Keratinocyte (primary cell): ENCODE results near the gene ATE1. TPM values are rescaled to one million over a fixed set of nuclear protein-coding genes. Genes with fewer than 3 reads are reported as not detected.

ENCODE experiments used
- DNase-seq: peaks from one replicate; pipeline ENCODE4 v3.0.0-alpha.2; 2011; ENCODE audit warnings: low read depth, missing footprints, low spot score
- FAIRE-seq: peaks from 2 replicates; lab custom pipeline; 2011; peaks lifted over from hg19 to GRCh38; lab: Jason Lieb, UNC
- H2AFZ ChIP-seq: 2 replicates; pipeline ENCODE4 v1.6.0; 2012; ENCODE audit warnings: low read length, control low read depth, inconsistent platforms; ENCODE audit not compliant: control insufficient read depth
- H3K27ac ChIP-seq: 2 replicates; pipeline ENCODE4 v1.5.1; 2011; ENCODE audit warnings: low read length; ENCODE audit not compliant: control insufficient read depth, insufficient read depth
- H3K27me3 ChIP-seq: 3 replicates; pipeline ENCODE4 v1.6.0; 2011; ENCODE audit warnings: low read length; ENCODE audit not compliant: control insufficient read depth, insufficient read depth; ENCODE audit errors: extremely low read depth
- H3K36me3 ChIP-seq, 2 experiments: 2 replicates in 1 of 2; 3 replicates in 1 of 2; pipeline ENCODE4 v1.5.1; 2011; ENCODE audit warnings: low read length in 2 of 2, mild to moderate bottlenecking in 1 of 2; ENCODE audit not compliant: control insufficient read depth in 2 of 2, insufficient read depth in 2 of 2; ENCODE audit errors: extremely low read depth in 1 of 2
- H3K4me1 ChIP-seq: 3 replicates; pipeline ENCODE4 v1.5.1; 2011; ENCODE audit warnings: low read length; ENCODE audit not compliant: control insufficient read depth, insufficient read depth; ENCODE audit errors: extremely low read depth
- H3K4me2 ChIP-seq: 3 replicates; pipeline ENCODE4 v1.6.0; 2011; ENCODE audit warnings: low read depth, low read length; ENCODE audit not compliant: control insufficient read depth, insufficient read depth; ENCODE audit errors: extremely low read depth
- H3K4me3 ChIP-seq, 3 experiments: fragments of 200-600 bp in 1 of 3; sonication (generic) in 1 of 3; 2 replicates in 2 of 3; 3 replicates in 1 of 3; pipeline ENCODE4 v1.5.1; 2011 to 2016; ENCODE audit warnings: low read length in 3 of 3, mild to moderate bottlenecking in 3 of 3, control low read depth in 2 of 3, inconsistent platforms in 1 of 3, low read depth in 1 of 3, mixed read lengths in 1 of 3, mixed run types in 1 of 3, moderate library complexity in 1 of 3; ENCODE audit not compliant: control insufficient read depth in 2 of 3, insufficient read depth in 2 of 3; ENCODE audit errors: extremely low read depth in 1 of 3
- H3K79me2 ChIP-seq: 2 replicates; pipeline ENCODE4 v1.6.0; 2012; ENCODE audit warnings: low read length; ENCODE audit not compliant: control insufficient read depth, insufficient read depth
- H3K9ac ChIP-seq: 3 replicates; pipeline ENCODE4 v1.6.0; 2011; ENCODE audit warnings: low read length; ENCODE audit not compliant: control insufficient read depth, insufficient read depth; ENCODE audit errors: extremely low read depth
- H3K9me1 ChIP-seq: 3 replicates; pipeline ENCODE4 v1.6.0; 2011; ENCODE audit warnings: low read length; ENCODE audit not compliant: control insufficient read depth, insufficient read depth; ENCODE audit errors: extremely low read depth
- H3K9me3 ChIP-seq: 2 replicates; pipeline ENCODE4 v1.5.1; 2012; ENCODE audit warnings: low read depth, low read length; ENCODE audit not compliant: control insufficient read depth
- H4K20me1 ChIP-seq: 3 replicates; pipeline ENCODE4 v1.6.0; 2011; ENCODE audit warnings: low read length; ENCODE audit not compliant: control insufficient read depth, insufficient read depth; ENCODE audit errors: extremely low read depth
- CTCF ChIP-seq, 3 experiments: IDR thresholded peaks in 1 of 3; conservative IDR thresholded peaks in 1 of 3; optimal IDR thresholded peaks in 1 of 3; 2 replicates in 2 of 3; 3 replicates in 1 of 3; pipeline versions ENCODE3 to v1.5.1; 2011; ENCODE audit warnings: low read length in 3 of 3, mild to moderate bottlenecking in 3 of 3, moderate library complexity in 2 of 3, control low read depth in 1 of 3, inconsistent platforms in 1 of 3; ENCODE audit not compliant: insufficient read depth in 2 of 3; ENCODE audit errors: extremely low read depth in 1 of 3
- EZH2 ChIP-seq: IDR thresholded peaks from one replicate; pipeline ENCODE4 v1.6.1; 2012; ENCODE audit warnings: inconsistent platforms, mild to moderate bottlenecking, low read length, moderate library complexity
- dilution Hi-C: fragments of 300-500 bp; cut with MboI; formaldehyde crosslinking; loops from one replicate; pipeline ENCODE4 v1.7.0; 2020; ENCODE audit warnings: low sequenced_read_pairs; ENCODE audit not compliant: extremely low pct_ligation_motif_present
- polyA plus RNA-seq, 5 experiments: library from polyadenylated mRNA; depleted of rRNA in 3 of 5; stranded (reverse) in 3 of 5; stranded (forward) in 1 of 5; unstranded in 1 of 5; fragments of >200 nt; gene quantifications; 1 replicate in 1 of 5; 2 replicates in 3 of 5; 3 replicates in 1 of 5; pipeline versions ENCODE4 v1.2.1 to v1.2.3, GENCODE V29; 2011 to 2012; ENCODE audit warnings: missing spikeins in 2 of 5, low read depth in 1 of 5, low replicate concordance in 1 of 5

Gene ATE1
- polyA plus RNA-seq, 1 donor (not counting 4 experiments of a cell fraction or from before 2014, with no cell fraction given): 14.9 TPM

DNA sequence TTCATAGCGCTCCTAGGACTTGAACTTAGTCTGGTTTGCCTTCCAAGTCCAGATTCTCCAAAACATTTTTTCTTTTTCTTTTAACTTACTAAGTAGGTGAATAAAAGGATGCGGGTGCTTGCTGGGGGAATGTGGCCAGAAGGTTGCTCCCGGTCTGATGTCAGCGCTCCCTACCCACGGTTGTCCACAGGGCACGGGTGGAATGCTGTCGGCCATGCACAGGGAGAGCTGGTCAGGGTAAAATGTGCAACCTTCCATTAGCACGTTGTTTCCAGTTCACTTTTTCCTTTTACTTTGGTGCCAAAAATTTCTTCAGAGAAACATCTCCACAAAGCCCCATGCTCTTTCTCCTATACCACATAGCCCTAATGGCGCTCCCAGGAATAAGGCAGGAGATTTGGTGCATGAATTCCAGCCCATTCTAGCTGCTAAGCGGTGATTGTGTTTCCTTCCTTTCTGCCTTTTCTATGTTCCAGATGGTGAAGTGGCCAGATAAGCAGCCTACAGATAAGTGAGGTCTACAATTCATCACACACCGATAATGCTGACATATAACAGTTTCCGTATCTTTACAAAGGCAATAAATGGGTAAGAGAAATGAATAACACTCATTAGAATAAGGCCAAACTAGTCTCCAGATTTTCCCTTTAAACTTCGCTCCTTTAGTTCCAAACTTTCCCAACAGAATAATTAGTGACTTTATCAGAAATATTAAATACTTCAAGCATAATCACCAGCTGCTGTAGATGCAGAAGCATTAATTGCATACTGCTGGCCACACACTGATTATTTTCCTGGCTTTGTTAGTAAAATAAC, 191.3 kb downstream of the ATE1 start:
- no peak overlapping the region for H2AFZ ChIP-seq
- H3K27me3 ChIP-seq: no peaks in the 10 kb centered on the region
- FAIRE-seq: no peak
- H3K4me1 ChIP-seq: no peaks in the 10 kb centered on the region
- no peaks in the 10 kb centered on the region for H3K36me3 ChIP-seq
- no peak for DNase-seq
- no peak overlapping the region for H3K4me3 ChIP-seq
- no peak overlapping the region for H3K27ac ChIP-seq
- H3K4me2 ChIP-seq: no peak overlapping the region
- no peaks in the 10 kb centered on the region for H4K20me1 ChIP-seq
- no peak for TF ChIP-seq EZH2
- H3K9me1 ChIP-seq: no peaks in the 10 kb centered on the region
- H3K9ac ChIP-seq: no peak overlapping the region
- no peaks in the 10 kb centered on the region for H3K9me3 ChIP-seq
- dilution Hi-C loops: no loop called here
- H3K79me2 ChIP-seq: no peaks in the 10 kb centered on the region

DNA sequence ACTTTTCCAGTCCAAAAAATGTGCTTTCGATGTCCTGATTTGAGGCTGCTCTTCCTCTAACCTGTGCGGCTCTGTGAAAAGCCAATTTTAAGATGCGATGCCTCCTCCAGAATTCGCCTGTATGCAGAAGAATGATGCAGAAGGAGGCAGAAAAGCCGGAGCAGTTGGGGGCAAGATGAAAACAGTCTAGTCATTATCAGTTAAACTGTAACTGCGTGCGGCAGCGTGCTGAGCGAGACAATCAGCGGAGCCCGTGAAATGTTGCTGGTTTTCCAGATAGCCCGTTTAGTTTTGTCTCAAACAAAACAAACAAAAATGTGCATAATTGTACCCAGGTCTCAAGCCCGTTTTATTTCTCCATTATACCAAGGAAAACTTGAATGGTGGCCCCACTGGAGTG, 192.6 kb downstream of the ATE1 start:
- H3K4me1 ChIP-seq: no peaks in the 10 kb centered on the region
- H3K4me3 ChIP-seq: no peak overlapping the region
- dilution Hi-C loops: no loop called here
- H4K20me1 ChIP-seq: no peaks in the 10 kb centered on the region
- H3K9me1 ChIP-seq: no peaks in the 10 kb centered on the region
- no peaks in the 10 kb centered on the region for H3K9me3 ChIP-seq
- H3K4me2 ChIP-seq: no peak overlapping the region
- H3K27me3 ChIP-seq: no peaks in the 10 kb centered on the region
- no peak overlapping the region for H2AFZ ChIP-seq
- DNase-seq (no peak), FAIRE-seq (no peak)
- no peaks in the 10 kb centered on the region for H3K36me3 ChIP-seq
- H3K27ac ChIP-seq: no peak overlapping the region
- no peak for TF ChIP-seq EZH2
- no peak for TF ChIP-seq CTCF (optimal IDR thresholded peaks at IDR 0.05 in 1 of 3, IDR thresholded peaks at IDR 0.05 in 1 of 3, conservative IDR thresholded peaks at IDR 0.05 in 1 of 3; ENCODE audit: extremely low read depth in 1 of 3, insufficient read depth in 2 of 3, low read length in 3 of 3)
- no peak overlapping the region for H3K9ac ChIP-seq
- no peaks in the 10 kb centered on the region for H3K79me2 ChIP-seq
